ENCODE data around the gene SORCS2. TPM values are rescaled to one million over a fixed set of nuclear protein-coding genes. Genes with fewer than 3 reads are reported as not detected.

The SORCS2 gene
- total RNA-seq, 6 experiments from 2014 or later, result 0.18 to 6.2 (median 3.1) TPM

GRCh38 chr4:7390336-7390735 lies 198.0 kb downstream of the SORCS2 start:
- TF ChIP-seq CTCF (IDR thresholded peaks at IDR 0.05) (no peak), POLR2A (IDR thresholded peaks at IDR 0.05) (no peak)
- Histone ChIP-seq H3K4me1 (no peaks in the 10 kb centered on the region), H3K36me3 (no peaks in the 10 kb centered on the region), H3K9me3 (no peaks in the 10 kb centered on the region), H3K27me3 (no peaks in the 10 kb centered on the region), H3K27ac (no peak overlapping the region), H3K4me3 (no peak overlapping the region)
- intact Hi-C loops (cut with DNase I), result no loop called here
- DNase-seq (no peak), ATAC-seq (no peak)
- 80% methylated on average over 10 of the region's 13 CpGs for whole genome bisulfite sequencing (ENCODE audit: insufficient coverage, low coverage, low lambda C conversion rate, missing lambda C conversion rate)

- no peaks in the 10 kb centered on the region for H3K36me3 ChIP-seq
- 85% methylated on average over 4 of the region's 18 CpGs for WGBS (ENCODE audit: insufficient coverage, low coverage, low lambda C conversion rate, missing lambda C conversion rate)
- ATAC-seq (no peak), DNase-seq (no peak)
- no peaks in the 10 kb centered on the region for H3K4me1 ChIP-seq
- H3K4me3 ChIP-seq, result no peak overlapping the region
- no peak overlapping the region for H3K27ac ChIP-seq
- TF ChIP-seq POLR2A (IDR thresholded peaks at IDR 0.05) (no peak), CTCF (IDR thresholded peaks at IDR 0.05) (no peak)
- intact Hi-C loops (cut with DNase I), result no loop called here
- H3K9me3 ChIP-seq, result no peaks in the 10 kb centered on the region
- no peaks in the 10 kb centered on the region for H3K27me3 ChIP-seq
These were observed 198.7 kb downstream of the SORCS2 start for GRCh38 chr4:7390906-7391636.

GRCh38 chr4:7391637-7392437 lies 199.5 kb downstream of the SORCS2 start:
- 72% methylated on average over 10 of the region's 18 CpGs for WGBS (ENCODE audit: insufficient coverage, low coverage, low lambda C conversion rate, missing lambda C conversion rate)
- peak in 1 of 3 donors; percentile 23 for DNase-seq
- no peak for ATAC-seq
- H3K36me3 ChIP-seq, result no peaks in the 10 kb centered on the region
- no peak for TF ChIP-seq POLR2A (IDR thresholded peaks at IDR 0.05)
- TF ChIP-seq CTCF (IDR thresholded peaks at IDR 0.05), result no peak
- no peak overlapping the region for H3K27ac ChIP-seq
- H3K9me3 ChIP-seq, result no peaks in the 10 kb centered on the region
- H3K27me3 ChIP-seq, result no peaks in the 10 kb centered on the region
- intact Hi-C loops (cut with DNase I), result no loop called here
- no peak overlapping the region for H3K4me3 ChIP-seq
- H3K4me1 ChIP-seq, result no peaks in the 10 kb centered on the region

- Histone ChIP-seq H3K9me3 (no peaks in the 10 kb centered on the region), H3K27ac (no peak overlapping the region), H3K4me1 (no peaks in the 10 kb centered on the region), H3K36me3 (no peaks in the 10 kb centered on the region), H3K27me3 (no peaks in the 10 kb centered on the region), H3K4me3 (no peak overlapping the region)
- no peak for ATAC-seq
- TF ChIP-seq CTCF (IDR thresholded peaks at IDR 0.05) (no peak), POLR2A (IDR thresholded peaks at IDR 0.05) (no peak)
- DNase-seq, result peak in 1 of 3 donors; percentile 42
- intact Hi-C loops (cut with DNase I), result no loop called here
- 63% methylated on average over 12 of the region's 32 CpGs for WGBS (ENCODE audit: insufficient coverage, low coverage, low lambda C conversion rate, missing lambda C conversion rate)
These were observed 200.4 kb downstream of the SORCS2 start for GRCh38 chr4:7392438-7393421.

All from right lobe of liver (tissue), 6 donors.